ENCODE measurements around the gene NEB. TPM values are rescaled to one million over a fixed set of nuclear protein-coding genes. Genes with fewer than 3 reads are reported as not detected.
"Not testable (repeated sequence)": the region's sequence is repeated elsewhere in the genome, so short reads cannot be mapped to it uniquely, and the experiment has no call there.

Gene NEB
- total RNA-seq, 1 donor from 2014 or later = 2,139 TPM

- no peak for DNase-seq
These were observed 23.6 kb upstream of the NEB start for GRCh38 chr2:151757861-151758260.

- DNase-seq = peak; percentile 24
These were observed 22.5 kb upstream of the NEB start for GRCh38 chr2:151756820-151757219.

GRCh38 chr2:151754253-151754897 lies 20.1 kb upstream of the NEB start:
- no peak for DNase-seq

GRCh38 chr2:151753540-151753939 lies 19.3 kb upstream of the NEB start:
- DNase-seq = no peak

GRCh38 chr2:151745261-151745660 lies 11.0 kb upstream of the NEB start:
- not testable (repeated sequence) for DNase-seq

GRCh38 chr2:151730262-151730975 lies 3.9 kb downstream of the NEB start:
- DNase-seq = peak; percentile 57

- DNase-seq = no peak
These were observed 4.4 kb downstream of the NEB start for GRCh38 chr2:151729837-151730236.

GRCh38 chr2:151729415-151729811 lies 4.9 kb downstream of the NEB start:
- DNase-seq = no peak

GRCh38 chr2:151728804-151729414 lies 5.4 kb downstream of the NEB start:
- no peak for DNase-seq

GRCh38 chr2:151727593-151728552 lies 6.4 kb downstream of the NEB start:
- DNase-seq = no peak

- DNase-seq = no peak
These were observed 13.1 kb downstream of the NEB start for GRCh38 chr2:151721161-151721560.

GRCh38 chr2:151720521-151720920 lies 13.8 kb downstream of the NEB start:
- DNase-seq = no peak

GRCh38 chr2:151718796-151719195 lies 15.5 kb downstream of the NEB start:
- no peak for DNase-seq

- DNase-seq = no peak
These were observed 16.0 kb downstream of the NEB start for GRCh38 chr2:151718247-151718646.

- DNase-seq = no peak
These were observed 17.6 kb downstream of the NEB start for GRCh38 chr2:151716721-151717120.

GRCh38 chr2:151713291-151713903 lies 20.9 kb downstream of the NEB start:
- DNase-seq = no peak

- no peak for DNase-seq
These were observed 23.3 kb downstream of the NEB start for GRCh38 chr2:151711025-151711424.

- no peak for DNase-seq
These were observed 25.5 kb downstream of the NEB start for GRCh38 chr2:151708788-151709187.

GRCh38 chr2:151707857-151708256 lies 26.4 kb downstream of the NEB start:
- DNase-seq = no peak

- DNase-seq = not testable (repeated sequence)
These were observed 29.8 kb downstream of the NEB start for GRCh38 chr2:151704480-151704961.

- DNase-seq = not testable (repeated sequence)
These were observed 36.1 kb downstream of the NEB start for GRCh38 chr2:151698134-151698533.

GRCh38 chr2:151695778-151696177 lies 38.5 kb downstream of the NEB start:
- DNase-seq = no peak

All from tongue (tissue), 2 donors.